Measurements from ENCODE around the gene PSENEN. TPM values are rescaled to one million over a fixed set of nuclear protein-coding genes. Genes with fewer than 3 reads are reported as not detected.
"Not testable (repeated sequence)": the region's sequence is repeated elsewhere in the genome, so short reads cannot be mapped to it uniquely, and the experiment has no call there.

The PSENEN gene
- total RNA-seq, 1 donor from 2014 or later: 4.2 TPM

DNA sequence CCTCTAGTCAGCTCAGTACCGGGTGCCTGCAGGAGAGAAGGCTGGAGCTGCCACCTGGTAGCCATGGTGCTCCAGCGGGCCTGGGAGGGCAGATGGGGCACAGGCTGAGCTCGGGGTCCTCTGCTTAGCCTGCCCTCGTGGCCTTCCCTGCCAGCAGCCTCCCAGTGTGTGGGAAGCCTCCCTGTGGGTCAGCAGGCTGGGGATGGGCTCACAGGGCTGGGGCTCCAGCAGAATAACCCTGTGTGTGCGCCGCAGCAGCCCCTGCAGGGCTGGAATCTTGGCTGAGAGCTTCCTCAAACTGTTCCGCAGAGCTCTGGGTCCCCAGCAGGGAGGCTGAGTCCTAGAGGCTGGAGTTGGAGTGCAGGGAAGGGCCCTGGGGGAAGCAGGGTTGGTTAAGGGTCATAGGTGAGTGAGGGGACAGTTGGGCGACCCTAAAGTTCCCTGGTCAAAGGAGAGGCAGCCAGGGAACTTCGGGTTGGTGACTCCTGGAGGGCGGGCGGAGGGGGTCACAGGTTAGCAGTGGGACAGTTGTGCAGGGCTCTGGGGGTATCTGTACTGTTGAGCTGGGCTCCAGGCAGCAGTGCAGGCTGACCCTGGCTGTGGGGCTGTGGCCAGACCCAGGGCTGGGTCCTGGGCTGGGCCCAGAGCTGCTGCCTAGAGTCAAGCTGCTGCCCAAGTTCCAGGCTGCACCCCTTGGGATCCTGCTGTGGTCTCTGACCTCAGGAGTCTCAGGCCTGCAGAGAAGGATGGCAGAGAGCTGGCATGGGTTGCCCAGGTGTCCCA, 43.9 kb downstream of the PSENEN start:
- DNase-seq: no peak

DNA sequence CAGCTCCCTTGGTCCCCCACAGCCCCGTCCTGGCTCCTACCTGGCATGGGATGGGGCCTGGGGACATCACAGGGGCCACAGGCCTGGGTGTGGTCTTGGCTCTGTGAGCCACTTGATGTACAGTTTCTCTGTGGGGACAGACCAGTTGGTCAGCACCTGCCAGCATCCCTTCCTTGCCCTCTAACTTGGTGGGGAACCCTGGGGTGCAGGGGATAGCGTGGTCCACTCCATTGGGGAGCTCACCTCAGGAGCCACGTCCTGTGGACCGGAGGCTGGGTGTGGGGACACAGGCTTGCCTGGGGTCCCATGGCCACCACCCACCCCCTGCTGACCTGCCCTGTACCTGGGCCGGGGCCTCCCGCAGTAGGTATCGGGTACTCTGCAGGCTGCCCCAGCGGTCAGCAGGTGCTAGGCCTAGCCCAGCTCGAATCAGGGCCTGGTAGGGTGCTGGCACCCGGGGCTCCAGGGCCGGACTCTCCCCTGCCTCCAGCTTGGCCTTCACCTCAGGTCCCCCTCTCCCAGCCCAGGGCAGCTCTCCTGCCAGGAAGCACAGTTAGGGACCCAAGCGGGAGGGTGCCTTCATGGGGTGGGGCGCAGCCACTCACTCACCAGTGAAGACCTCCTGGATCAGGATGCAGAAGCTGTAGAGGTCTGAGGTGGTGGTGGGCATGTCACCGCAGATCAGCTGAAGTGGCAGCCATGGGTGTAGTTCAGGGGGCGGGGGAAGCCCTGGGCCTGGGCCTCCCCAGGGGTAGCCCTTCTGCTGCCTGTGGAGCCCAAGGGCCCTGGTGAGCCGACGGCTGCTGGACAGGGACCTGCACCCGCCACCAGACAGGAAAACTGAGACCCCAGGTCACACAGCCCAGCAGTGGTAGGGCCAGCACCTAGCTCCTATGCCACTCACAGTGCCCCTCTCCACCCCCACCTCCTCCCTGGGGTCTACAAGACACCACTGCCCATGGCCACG, 44.8 kb downstream of the PSENEN start:
- DNase-seq: no peak

DNA sequence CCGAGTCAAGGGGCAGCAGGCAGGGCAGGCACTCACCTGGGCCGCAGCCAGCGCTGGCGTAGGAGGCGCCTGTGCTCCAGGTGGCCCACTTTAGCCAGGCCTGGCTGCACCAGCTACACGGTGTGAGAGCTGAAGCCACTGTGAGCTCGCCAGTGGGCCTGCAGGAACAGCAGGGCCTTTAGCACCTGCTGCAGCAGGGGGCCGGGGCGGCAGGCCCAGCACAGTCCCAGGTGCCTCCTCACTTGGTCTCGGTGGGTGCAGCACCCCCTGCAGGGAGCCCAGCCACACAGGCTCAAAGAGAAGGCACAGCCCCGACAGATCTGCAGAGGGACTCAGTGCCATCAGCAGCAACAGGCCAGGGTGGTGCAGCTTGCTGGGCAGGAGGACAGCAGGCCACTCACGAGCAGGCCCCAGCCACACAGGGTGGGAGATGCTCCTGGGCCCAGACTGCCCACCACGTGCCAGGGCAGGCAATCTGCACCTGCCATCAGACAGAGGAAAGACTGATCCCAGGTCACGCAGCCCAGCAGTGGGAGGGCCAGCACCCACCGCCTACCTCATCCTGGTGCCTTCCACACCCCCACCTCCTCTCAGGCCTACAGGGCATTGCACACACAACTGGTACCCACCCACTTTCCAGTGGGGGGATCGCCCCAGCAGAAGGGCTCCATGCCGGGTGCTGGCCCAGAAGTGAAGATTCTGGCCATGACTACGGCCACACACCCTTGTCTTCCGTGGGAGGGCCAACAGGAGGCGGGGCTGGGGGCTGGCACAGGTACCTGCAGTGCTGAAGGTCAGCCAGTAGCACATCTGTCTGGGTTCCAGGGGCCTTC, 45.7 kb downstream of the PSENEN start:
- no peak for DNase-seq

DNA sequence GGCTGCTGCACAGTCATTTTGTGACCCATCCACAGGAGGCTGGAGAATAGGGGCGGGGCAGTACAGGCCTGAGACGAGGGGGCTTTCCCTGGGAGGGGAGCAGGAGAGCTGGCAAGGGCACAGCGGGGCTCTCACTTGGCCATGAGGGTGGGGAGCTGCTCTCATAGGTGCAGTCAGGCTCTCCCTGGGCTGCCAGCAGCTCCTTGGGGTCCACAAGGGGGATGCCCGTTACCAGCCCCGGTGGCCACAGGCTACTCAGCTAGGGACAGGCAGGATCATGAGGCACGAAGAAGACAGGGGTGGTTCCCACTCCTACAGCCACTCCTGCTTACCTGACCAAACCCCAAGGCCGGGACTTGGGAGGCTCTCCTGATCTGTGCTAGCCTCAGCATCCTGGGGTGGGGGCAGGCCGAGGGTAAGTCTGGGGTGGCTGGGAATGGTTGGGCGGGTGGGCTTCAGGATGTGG, 46.4 kb downstream of the PSENEN start:
- DNase-seq: no peak

DNA sequence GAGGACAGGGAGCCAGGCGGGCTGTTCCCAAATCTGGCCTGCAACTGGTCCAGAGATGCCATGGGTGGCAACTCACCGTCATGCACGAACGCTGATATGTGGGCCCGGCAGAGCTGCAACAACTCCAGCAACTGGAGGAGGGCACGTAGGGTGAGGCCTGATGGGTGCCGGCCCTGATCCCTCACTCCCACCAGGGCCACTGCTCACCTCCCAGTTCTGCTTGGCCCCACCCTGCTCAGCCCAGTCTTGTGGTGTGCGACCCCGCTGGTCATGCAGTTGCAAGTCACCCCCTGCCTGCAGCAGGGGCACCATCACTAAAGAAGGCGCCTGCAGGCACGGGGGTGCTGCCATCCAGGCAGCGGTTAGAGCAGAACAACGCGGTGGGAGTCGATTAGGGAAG, 46.9 kb downstream of the PSENEN start:
- no peak for DNase-seq

DNA sequence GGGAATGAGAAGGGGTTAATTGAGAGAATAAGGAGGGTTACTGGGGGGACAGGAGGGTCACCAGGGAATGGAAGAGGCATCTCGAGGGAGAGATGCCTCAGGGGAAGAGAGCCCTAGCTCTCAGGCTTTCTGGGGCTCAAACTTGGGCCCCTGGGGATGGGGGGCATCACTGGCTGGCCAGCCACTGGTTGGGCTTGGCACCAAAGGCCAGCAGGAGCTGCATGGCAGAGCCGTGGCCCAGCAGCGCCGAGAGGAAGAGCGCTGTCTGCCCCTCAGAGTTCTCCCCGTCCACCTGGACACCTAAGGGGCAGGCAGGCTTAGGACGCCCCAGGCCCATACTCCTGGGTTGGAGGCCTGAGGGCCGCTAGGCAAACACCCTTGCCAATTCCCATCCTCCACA, 47.4 kb downstream of the PSENEN start:
- no peak for DNase-seq

DNA sequence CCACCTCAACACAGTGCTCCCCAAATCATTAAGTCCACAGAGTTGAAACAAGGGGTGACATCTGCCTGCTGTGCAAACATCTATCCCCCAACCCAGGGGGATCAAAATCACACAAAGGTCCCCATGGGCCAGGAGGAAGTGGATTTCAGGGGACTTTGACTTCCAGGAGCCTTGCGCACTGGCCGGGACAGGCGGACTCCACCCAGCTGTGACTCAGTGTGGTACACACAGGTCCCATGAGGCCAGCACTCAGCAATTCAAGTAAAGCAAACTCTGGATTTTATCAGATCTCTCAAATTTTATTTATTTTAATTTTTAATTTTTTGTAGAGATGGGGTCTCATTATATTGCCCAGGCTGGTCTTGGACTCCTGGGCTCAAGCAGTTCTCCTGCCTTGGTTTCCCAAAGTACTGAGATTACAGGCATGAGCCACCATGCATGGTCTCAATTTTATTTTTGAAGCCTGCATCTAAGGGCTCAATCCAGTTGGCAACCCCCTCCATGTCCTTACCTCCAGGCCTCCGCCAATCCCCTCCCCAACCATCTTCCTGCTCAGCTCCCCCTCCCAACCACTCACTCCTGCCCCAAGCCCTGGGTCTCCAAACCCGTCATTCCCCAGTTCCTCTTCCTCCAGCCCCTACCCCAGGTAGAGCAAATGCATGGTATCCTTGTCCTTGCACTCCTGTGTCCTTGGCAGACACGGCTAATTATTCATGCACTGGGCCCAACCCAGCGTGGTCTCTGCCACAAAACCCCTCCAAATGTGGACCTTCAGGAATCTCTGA, 48.1 kb downstream of the PSENEN start:
- DNase-seq: no peak

DNA sequence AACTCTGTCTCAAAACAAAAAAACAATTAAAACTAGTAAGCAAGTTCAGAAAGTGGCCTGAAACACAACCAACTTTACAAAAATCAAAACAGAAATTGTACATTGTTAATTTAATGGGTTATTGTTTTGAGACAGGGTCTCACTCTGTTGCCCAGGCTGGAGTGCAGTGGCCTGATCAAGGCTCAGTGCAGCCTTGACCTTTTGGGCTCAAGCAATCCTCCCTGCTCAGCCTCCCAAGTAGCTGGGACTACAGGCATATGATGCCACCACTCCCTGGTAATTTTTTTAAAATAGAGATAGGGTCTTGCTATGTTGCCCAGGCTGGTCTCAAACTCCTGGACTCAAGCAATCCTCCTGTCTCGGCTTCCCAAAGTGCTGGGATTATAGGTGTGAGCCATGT, 50.1 kb downstream of the PSENEN start:
- DNase-seq: not testable (repeated sequence)

Other genes starting within 250 kb of the PSENEN start
- 25.7 TPM for gene DMKN, start 232.0 kb upstream of the PSENEN start, total RNA-seq
- 15.6 TPM for gene SBSN, start 217.3 kb upstream of the PSENEN start, total RNA-seq
- gene GAPDHS, start 212.2 kb upstream of the PSENEN start, total RNA-seq: not detected
- gene TMEM147, start 200.0 kb upstream of the PSENEN start, total RNA-seq: 30.6 TPM
- not detected for gene ATP4A, start 182.0 kb upstream of the PSENEN start, total RNA-seq
- not detected for gene PMIS2, start 159.5 kb upstream of the PSENEN start, total RNA-seq
- 10.8 TPM for gene HAUS5, start 132.9 kb upstream of the PSENEN start, total RNA-seq
- 39.9 TPM for gene RBM42, start 116.6 kb upstream of the PSENEN start, total RNA-seq
- not detected for gene ETV2, start 103.9 kb upstream of the PSENEN start, total RNA-seq
- gene COX6B1, start 97.3 kb upstream of the PSENEN start, total RNA-seq: 440 TPM
- gene UPK1A, start 79.1 kb upstream of the PSENEN start, total RNA-seq: not detected
- gene ZBTB32, start 41.1 kb upstream of the PSENEN start, total RNA-seq: not detected
- gene KMT2B, start 27.6 kb upstream of the PSENEN start, total RNA-seq: 13.1 TPM
- 2.3 TPM for gene IGFLR1, start 3.2 kb upstream of the PSENEN start, total RNA-seq
- gene U2AF1L4, start 233 bp upstream of the PSENEN start, total RNA-seq: 11.3 TPM
- 6.7 TPM for gene LIN37, start 2.9 kb downstream of the PSENEN start, total RNA-seq
- 152 TPM for gene HSPB6, start 11.4 kb downstream of the PSENEN start, total RNA-seq
- gene PROSER3, start 12.5 kb downstream of the PSENEN start, total RNA-seq: 4.4 TPM
- 26.3 TPM for gene ARHGAP33, start 29.9 kb downstream of the PSENEN start, total RNA-seq
- not detected for gene PRODH2, start 67.2 kb downstream of the PSENEN start, total RNA-seq
- not detected for gene NPHS1, start 106.9 kb downstream of the PSENEN start, total RNA-seq
- gene KIRREL2, start 111.3 kb downstream of the PSENEN start, total RNA-seq: 0.51 TPM
- 6.3 TPM for gene APLP1, start 122.9 kb downstream of the PSENEN start, total RNA-seq
- 2.5 TPM for gene NFKBID, start 154.9 kb downstream of the PSENEN start, total RNA-seq
- gene HCST, start 156.9 kb downstream of the PSENEN start, total RNA-seq: not detected
- 3.6 TPM for gene TYROBP, start 162.6 kb downstream of the PSENEN start, total RNA-seq
- 3.0 TPM for gene LRFN3, start 190.7 kb downstream of the PSENEN start, total RNA-seq
- gene SDHAF1, start 249.5 kb downstream of the PSENEN start, total RNA-seq: 20.8 TPM